ENCODE measurements around the gene GPS2. TPM values are rescaled to one million over a fixed set of nuclear protein-coding genes. Genes with fewer than 3 reads are reported as not detected.
"Not testable (repeated sequence)": the region's sequence is repeated elsewhere in the genome, so short reads cannot be mapped to it uniquely, and the experiment has no call there.

GPS2 gene
- total RNA-seq, 1 donor from 2014 or later, result 68.8 TPM

DNA sequence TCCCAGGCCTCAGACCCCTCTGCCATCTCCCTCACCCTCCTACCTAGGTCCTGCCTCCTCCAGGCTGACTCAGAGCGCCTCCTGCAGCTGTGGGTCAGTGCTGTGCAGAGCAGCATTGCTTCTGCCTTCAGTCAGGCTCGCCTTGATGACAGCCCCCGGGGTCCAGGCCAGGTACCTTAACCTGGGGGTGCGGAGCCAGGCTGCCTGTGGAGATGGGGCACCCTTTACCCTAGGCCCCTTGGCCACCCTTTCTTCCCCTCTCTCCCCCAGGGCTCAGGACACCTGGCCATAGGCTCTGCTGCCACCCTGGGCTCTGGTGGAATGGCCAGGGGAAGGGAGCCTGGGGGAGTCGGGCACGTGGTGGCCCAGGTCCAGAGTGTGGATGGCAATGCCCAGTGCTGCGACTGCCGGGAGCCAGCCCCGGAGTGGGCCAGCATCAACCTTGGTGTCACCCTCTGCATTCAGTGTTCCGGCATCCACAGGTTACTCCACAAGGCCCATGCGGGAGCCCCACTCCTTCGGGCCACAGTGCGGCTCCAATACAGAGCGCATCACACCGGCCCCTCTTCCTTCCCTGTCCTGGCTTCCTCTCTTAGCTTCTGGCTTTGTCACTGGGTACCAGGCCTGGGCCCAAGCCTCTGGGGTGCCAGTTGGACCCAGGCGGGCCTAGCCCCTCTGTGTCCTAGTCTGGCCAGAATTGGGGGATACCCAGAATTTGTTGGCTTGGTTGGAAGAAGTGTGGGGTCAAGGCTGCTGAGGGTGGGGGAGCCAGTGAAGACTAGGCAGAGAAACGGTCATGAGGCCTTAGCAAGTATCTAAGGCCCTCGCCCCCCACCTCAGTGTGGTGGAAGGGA is 31.8 kb upstream of the GPS2 start:
- DNase-seq (no peak), ATAC-seq (ENCODE audit: poor library complexity) (no peak)
- intact Hi-C loops (cut with DNase I), result no loop called here

DNA sequence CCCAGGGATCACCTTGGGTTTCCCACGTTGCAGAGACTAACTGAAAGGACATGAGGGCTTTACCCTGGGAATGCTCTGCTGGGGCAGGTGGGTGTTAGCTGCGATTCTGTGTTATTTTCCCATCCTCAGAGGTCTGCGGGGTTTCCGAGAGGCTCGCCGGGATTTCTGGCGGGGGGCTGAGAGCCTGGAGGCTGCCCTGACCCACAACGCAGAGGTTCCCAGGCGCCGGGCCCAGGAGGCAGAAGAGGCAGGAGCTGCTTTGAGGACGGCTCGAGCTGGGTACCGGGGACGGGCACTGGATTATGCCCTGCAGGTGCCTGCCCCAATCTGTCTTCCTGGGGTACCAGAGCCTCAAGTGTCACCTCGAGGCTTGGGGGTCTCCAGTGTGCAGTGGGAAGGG is 28.1 kb upstream of the GPS2 start:
- intact Hi-C loops (cut with DNase I), result no loop called here
- DNase-seq (no peak), ATAC-seq (ENCODE audit: poor library complexity) (no peak)

DNA sequence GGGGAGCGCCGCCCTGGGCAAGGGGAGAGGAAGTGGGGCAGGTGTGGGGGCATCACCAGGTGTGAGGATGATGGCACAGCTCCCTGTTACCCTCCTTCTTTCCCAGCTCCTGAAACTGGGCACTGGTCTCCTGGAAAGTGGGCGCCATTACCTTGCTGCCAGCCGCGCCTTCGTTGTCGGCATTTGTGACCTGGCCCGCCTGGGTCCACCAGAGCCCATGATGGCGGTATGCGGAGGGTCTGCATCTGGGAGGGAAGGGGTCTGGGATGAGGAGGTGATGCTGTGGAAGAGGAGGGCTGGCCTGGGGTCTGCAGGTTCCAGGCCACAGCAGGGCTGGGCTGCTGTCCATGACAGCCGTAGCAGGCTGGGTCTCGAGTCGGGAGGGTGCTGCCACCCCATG is 26.7 kb upstream of the GPS2 start:
- intact Hi-C loops (cut with DNase I), result no loop called here
- DNase-seq, result no peak
- no peak for ATAC-seq (ENCODE audit: poor library complexity)

DNA sequence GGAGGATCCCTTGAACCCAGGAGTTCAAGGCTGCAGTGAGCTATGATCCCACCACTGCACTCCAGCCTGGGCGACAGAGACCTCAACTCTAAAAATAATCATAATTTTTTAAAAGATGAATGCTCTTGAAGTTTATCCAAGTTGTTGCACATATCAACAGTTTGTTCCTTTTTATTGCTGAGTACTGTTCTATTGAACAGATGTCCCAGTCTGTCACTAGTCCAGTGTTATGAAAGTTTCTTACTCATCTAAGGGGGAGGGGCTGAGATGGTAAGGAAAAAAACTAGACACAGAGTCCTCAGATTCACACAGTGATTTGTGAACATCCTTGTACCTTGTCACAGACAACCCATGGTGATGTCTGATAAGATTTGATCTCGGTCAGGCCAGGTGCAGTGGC is 25.0 kb upstream of the GPS2 start:
- DNase-seq (no peak), ATAC-seq (ENCODE audit: poor library complexity) (no peak)
- intact Hi-C loops (cut with DNase I), result no loop called here

DNA sequence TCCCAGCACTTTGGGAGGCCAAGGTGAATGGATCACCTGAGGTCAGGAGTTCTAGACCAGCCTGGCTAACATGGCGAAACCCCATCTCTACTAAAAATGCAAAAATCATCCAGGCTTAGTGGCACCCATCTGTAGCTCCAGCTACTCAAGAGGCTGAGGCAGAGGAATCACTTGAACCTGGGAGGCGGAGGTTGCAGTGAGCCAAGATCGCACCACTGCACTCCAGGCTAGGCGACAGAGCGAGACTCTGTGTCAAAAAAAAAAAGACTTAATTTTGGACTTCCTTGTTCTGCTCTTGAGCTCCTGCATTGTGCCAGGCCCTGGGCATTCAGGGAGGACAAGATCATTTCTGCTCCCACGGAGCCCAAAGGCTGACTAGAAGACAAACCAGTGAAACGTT is 22.4 kb upstream of the GPS2 start:
- DNase-seq; ATAC-seq (ENCODE audit: poor library complexity); intact Hi-C loops (cut with DNase I): not testable (repeated sequence)

DNA sequence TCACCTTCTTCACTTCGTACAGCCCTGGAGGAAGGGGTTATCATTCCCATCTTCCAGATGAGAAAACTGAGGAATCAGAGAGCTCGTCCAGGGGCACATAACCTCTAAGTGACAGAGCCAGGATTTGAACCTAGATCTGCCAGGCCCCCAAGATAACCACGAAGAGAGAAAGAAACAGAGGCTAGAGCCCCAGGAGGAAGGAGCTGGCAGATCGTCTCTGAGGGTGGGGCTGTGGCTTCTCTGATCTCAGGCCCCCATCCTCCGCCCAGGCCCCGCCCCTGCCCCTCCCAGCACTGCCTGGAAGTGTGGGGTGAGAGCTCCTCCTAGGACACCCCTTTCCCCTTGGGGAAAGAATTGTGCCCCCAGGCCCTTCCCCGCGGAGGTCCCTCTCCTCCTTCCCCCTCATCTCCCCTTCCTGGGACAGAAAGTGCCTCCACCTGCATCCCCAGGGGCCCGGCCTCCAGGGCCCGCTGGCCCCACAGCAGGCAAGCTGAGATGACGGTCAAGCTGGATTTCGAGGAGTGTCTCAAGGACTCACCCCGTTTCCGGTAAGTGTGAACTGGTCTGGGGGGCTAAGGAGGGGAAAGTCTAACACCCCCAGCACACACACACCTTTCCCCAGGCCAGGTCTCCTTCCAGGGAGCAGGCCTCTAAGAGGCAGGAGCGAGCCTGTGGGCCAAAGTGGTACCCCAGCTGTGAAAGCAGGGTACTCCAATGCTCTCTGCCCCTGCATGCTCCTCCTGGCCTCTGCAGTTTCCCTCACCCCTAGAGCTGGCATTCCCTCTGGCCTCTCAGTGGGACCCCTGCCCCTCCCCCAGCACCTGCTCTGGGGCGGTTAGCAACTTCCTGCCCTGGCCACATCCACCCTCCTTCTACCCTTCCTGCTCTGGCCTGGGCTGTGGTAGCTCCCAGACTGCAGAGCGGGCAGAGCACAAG is 21.3 kb upstream of the GPS2 start, which contains the start of gene ACAP1:
TSS of gene ACAP1 (plus strand) at position 290 of the 936 bp plus-strand sequence. CDS start at position 496, 206 bp downstream.
- ATAC-seq (ENCODE audit: poor library complexity) (no peak), DNase-seq (peak; percentile 70)
- intact Hi-C loops (cut with DNase I), result no loop called here

DNA sequence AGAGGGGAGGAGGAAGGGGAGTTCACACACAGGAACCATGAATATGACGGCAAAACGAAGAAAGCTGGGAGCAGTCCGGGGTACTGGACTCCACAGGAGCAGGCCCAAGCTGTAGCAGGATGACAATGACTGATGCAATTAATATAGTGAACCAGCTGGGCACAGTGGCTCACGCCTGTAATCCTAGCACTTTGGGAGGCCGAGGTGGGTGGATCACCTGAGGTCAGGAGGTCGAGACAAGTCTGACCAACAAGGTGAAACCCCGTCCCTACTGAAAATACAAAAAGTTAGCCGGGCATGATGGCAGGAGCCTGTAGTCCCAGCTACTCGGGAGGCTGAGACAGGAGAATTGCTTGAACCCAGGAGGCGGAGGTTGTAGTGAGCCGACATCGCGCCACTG is 20.6 kb upstream of the GPS2 start:
- intact Hi-C loops (cut with DNase I); DNase-seq; ATAC-seq (ENCODE audit: poor library complexity): not testable (repeated sequence)

DNA sequence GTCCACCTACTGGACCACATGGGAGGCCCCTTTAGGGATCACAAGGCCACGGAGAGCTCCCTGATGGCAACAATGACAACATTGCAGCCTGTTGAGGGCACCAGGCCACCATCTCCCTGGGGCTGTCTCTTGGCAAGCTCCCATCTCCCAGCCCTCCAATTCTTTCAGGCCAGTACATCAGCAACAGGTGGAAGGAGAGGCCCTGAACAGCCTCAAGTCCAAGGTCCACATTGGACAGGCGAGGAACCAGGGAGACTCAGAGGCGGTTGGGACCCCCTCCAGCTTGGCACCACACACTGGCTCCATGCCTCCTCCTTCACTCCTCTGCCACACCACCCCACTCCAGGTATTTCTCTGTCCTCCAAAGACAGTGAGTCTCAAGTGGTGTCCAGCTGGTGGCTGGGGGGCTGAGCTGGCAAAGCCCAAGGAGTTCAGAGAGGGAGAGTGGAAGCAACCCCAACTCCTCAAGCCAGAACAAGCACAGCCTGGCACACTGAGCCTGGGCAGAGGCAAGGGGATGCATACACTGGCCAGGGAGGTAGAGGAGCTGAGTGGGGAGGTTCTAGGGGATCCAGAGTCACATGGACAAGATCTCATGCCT is 19.9 kb upstream of the GPS2 start:
- intact Hi-C loops (cut with DNase I), result no loop called here
- DNase-seq (no peak), ATAC-seq (ENCODE audit: poor library complexity) (no peak)

DNA sequence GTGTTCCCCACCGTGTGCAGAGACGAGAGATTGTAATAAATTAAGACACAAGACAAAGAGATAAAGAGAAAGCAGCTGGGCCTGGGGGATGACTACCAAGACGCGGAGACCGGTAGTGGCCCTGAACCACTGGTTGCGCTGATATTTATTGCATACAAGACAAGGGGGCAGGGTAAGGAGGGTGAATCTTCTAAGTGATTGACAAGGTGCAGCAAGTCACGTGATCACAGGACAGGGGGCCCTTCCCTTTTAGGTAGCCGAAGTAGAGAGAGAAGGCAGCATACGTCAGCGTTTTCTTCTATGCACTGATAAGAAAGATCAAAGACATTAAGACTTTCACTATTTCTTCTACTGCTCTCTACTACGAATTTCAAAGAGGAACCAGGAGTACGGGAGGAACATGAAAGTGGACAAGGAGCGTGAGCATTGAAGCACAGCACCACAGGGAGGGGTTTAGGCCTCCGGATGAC is 17.5 kb upstream of the GPS2 start:
- ATAC-seq (ENCODE audit: poor library complexity); intact Hi-C loops (cut with DNase I): not testable (repeated sequence)

DNA sequence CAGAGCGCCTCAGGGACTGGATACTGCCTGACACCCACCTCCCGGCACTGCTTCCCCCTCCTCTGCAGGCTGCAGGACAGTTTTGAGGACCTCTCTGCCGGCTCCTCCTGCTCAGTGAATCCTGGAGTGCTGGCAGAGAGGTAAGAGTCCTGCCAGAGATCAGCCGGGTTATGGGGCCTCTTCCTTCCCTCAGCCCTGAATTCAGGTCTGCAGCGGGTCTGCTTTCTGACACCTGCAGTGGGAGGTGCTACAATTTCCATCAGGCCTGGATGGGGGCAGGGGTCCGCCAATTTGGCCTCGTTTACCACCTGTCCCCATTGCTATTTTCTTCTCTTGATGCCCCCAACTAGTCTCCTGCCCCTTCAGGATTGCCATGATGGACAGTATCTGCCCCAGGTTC is 17.0 kb upstream of the GPS2 start:
- ATAC-seq (ENCODE audit: poor library complexity) (no peak), DNase-seq (no peak)

More for the DNA sequence above, 17.5 kb upstream of the GPS2 start:
- DNase-seq, result not testable (repeated sequence)

DNA sequence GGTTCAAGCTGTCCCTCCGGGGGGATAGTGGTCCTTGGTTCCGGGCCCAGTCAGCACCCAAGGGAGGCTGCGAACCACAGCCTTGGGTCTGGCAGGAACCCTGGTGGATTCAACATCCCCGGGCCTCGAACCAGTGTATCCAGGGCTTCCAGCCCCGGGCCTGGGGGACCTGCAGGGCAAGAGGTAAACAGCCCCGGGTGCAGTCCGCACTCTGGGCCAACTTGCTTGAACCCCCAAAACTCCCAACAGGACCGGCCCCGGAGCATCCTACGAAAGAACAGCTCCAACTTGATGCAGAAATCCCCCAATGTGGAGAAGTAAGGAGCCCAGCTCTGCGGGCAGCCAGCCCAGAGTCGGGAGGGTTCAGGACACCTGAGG is 15.5 kb upstream of the GPS2 start:
- no peak for ATAC-seq (ENCODE audit: poor library complexity)
- DNase-seq, result no peak
- intact Hi-C loops (cut with DNase I), result loop anchor here (2.0 kb wide), 1 partner anchor 20 kb away; no protein-coding TSS in a partner anchor

More for the DNA sequence above, 17.0 kb upstream of the GPS2 start:
- intact Hi-C loops (cut with DNase I), result no loop called here

DNA sequence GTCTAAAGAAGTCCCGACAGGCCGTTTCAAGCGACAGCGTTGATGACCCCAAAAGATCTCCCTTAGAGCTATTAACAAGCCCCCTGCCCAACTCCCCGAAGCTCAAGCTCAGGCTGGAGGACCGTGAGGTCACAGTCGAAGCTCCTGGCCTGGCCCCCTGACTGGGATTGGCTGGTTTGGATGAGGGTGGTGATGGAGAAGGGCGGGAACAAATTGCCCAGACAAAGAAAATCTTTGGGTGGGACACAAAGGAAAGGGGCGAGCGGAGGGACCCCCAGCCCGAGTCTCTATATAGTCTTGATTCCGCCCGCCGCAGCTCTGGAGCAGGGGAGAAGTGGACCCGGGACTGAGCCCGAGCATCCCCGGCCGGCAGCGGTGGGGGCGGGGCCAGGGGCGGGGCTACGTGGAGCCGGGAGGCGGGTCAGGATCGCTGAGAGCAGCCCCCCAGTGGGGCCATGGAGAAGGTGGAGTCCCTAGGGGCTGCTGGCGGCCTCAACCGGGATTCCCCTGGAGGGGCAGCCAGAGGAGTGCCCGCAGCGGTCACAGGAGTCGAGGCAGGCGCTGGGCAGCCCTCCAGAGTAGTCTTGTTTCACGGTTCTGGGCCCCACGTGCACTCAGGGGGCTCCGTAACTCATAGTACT is 15.0 kb upstream of the GPS2 start:
- intact Hi-C loops (cut with DNase I), result loop anchor here (2.0 kb wide), 1 partner anchor 21 kb away; no protein-coding TSS in a partner anchor
- DNase-seq (peak; percentile 81), ATAC-seq (ENCODE audit: poor library complexity) (peak; percentile 71)

DNA sequence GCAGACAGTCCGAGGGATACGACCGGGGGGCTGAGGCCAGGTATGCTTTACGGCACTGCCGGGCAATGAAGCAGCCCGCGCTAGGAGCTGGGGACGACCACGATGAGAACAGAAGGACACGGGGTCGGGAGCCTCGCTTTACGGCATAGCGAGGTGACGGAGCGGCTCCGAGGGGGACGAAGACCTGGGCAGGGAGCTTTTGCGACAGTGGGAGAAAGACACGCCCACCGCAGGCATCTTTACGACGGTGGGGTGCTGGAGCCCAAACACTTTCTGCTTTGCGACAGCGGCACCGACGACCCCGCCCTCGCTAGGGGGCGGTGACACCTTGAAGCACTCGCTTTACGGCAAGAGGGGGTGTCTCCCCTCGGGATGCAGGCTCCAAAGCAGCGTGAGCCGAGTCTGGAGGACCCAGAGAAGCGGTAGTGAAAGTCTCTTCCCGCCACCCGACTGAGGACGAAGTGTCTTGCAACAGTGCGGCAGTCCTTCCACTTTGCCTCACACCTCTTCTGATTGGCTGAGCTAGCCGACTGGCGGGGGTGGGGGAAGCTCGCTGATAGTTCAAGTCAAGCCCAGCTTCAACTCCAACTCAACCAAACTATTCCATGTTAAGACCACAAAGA is 14.3 kb upstream of the GPS2 start:
- intact Hi-C loops (cut with DNase I), result no loop called here
- ATAC-seq (ENCODE audit: poor library complexity) (peak; percentile 91), DNase-seq (peak; percentile 99)

DNA sequence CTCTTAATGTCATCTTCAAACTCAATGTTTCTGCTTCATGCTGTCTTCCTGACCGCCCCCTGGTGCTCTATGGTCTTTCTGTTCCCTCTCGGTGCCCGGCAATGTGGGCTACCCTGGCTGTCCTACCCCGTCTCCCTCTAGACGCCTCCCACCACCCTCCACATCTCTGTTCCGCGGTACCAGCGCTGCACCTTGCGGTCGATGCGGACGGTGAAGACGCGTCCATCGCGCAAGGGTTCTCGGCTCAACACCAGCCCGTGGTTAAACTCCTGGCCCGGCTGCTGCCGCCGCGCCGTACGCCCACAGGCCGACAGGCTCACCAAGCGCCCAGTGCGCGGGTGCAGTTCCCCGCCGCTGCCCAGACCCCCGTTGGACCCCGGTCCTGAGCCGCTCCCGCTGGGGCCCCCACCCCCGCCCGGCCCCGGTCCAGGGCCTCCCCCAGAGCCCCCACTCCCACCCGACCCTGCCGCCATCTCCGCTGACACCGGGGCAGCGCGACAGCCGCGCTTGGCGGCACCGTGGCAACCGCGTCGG is 13.7 kb upstream of the GPS2 start, which contains the start of gene NEURL4:
TSS of gene NEURL4 (minus strand) at position 496 of the 534 bp plus-strand sequence. CDS start at position 473, 23 bp downstream.
- ATAC-seq (ENCODE audit: poor library complexity), result no peak
- intact Hi-C loops (cut with DNase I), result no loop called here

DNA sequence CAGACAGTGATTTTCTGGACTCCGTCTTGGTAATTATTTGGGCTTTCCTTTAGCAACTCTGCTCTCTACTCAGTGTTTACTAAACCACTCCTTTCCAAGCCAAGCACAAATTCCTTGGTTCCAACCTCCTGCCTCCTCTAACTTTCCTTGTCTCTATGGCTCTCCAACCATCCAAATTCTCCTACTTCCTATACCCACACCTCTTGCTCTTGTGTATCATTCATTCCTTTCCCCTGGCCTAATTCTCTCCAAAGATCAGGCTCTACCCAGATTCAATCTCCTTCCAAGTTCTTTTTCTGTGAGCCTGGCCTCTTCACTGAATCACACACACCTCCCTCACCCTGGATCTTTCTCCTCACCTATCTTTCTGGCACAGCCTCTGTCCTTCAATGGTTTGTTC is 12.8 kb upstream of the GPS2 start:
- intact Hi-C loops (cut with DNase I), result no loop called here
- no peak for DNase-seq
- no peak for ATAC-seq (ENCODE audit: poor library complexity)

More for the DNA sequence above, 13.7 kb upstream of the GPS2 start, which contains the start of gene NEURL4:
- no peak for DNase-seq

DNA sequence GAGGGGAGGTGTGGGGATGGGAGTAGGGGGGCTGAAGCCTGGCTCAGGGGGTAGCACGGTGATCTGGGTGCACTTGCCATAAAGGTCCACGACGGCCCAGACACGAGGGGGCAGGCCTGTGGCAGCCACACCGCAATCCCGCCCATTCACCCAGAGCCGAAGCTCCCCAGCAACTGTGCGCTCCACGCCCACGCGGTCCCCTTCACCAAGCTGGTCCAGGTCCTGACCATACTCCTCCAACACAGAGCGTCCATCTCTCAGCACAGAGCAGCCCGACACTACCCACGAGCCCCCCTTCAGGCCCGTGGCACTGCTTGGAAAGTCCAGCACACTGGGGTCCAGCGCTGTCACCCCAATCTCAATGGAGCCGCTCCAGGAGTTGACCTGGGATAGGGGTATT is 12.3 kb upstream of the GPS2 start:
- ATAC-seq (ENCODE audit: poor library complexity) (no peak), DNase-seq (no peak)
- intact Hi-C loops (cut with DNase I), result no loop called here

DNA sequence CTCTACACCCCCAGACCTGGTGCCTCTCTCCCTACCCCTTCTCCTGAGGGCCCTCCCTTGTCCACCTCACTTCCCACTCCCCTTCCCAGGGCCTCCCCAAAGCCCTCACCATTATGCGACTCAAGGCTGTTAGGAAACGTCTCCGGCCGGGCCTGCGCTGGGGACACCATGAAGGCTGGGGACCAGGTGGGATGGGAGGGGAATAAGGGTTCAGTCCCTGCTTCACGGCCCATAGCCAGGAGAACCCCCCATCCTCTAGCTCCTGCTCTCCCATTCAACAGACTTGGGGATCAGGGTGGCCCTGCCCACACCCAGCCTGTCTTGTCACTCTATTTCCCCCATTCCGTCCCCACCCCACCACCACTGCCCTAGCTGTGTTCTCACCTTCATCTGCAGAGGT is 11.9 kb upstream of the GPS2 start:
- ATAC-seq (ENCODE audit: poor library complexity) (no peak), DNase-seq (no peak)
- intact Hi-C loops (cut with DNase I), result no loop called here

DNA sequence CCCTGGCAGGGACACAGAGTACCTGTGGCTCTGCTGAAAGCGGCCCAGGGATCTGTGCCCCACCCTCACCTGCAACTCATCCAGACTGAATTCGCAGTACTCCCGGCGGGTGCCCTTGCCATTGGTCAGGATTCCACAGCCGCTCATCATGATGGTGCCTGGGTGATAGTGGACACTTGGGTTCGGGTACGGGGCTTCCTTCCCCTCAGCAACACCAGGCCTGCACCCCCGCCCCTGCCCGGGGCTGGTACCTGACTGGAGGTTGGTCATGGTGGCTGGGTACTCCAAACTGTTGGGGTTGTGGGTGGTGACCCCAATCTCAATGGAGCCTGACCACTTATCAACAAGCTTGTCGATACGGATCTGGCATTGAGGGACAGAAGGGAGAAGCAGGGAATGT is 11.0 kb upstream of the GPS2 start:
- ATAC-seq (ENCODE audit: poor library complexity) (no peak), DNase-seq (no peak)
- intact Hi-C loops (cut with DNase I), result no loop called here
